HG02885 (cell line): ENCODE data around the gene CDYL2.
A peak's percentile ranks its signal among the peaks of the same experiment; 100 is the strongest.
"Not testable (repeated sequence)": the region's sequence is repeated elsewhere in the genome, so short reads cannot be mapped to it uniquely, and the experiment has no call there.

Source experiments
- ATAC-seq: cut with Tn5 transposase; IDR thresholded peaks from one replicate; pipeline ENCODE4 v1.9.1; 2021; ENCODE audit warnings: mild to moderate bottlenecking; ENCODE audit not compliant: unreplicated experiment, poor library complexity

Gene CDYL2

GRCh38 chr16:80751167-80751566, 53.2 kb downstream of the CDYL2 start:
- no peak for ATAC-seq

GRCh38 chr16:80746231-80746630, 58.2 kb downstream of the CDYL2 start:
- ATAC-seq = no peak

GRCh38 chr16:80744856-80745255, 59.5 kb downstream of the CDYL2 start:
- ATAC-seq = no peak

GRCh38 chr16:80743772-80744171, 60.6 kb downstream of the CDYL2 start:
- no peak for ATAC-seq

- ATAC-seq = no peak
These were observed 61.1 kb downstream of the CDYL2 start for GRCh38 chr16:80743273-80743672.

GRCh38 chr16:80742331-80742730, 62.1 kb downstream of the CDYL2 start:
- ATAC-seq = no peak

GRCh38 chr16:80741724-80742123, 62.7 kb downstream of the CDYL2 start:
- ATAC-seq = no peak

- ATAC-seq = no peak
These were observed 64.9 kb downstream of the CDYL2 start for GRCh38 chr16:80739523-80739922.

- ATAC-seq = no peak
These were observed 65.9 kb downstream of the CDYL2 start for GRCh38 chr16:80738521-80738920.

GRCh38 chr16:80735846-80736245, 68.6 kb downstream of the CDYL2 start:
- ATAC-seq = no peak

- ATAC-seq = no peak
These were observed 71.0 kb downstream of the CDYL2 start for GRCh38 chr16:80733407-80733806.

- no peak for ATAC-seq
These were observed 72.5 kb downstream of the CDYL2 start for GRCh38 chr16:80731915-80732314.

- not testable (repeated sequence) for ATAC-seq
These were observed 77.2 kb downstream of the CDYL2 start for GRCh38 chr16:80727066-80727763.

GRCh38 chr16:80725566-80726162, 78.7 kb downstream of the CDYL2 start:
- no peak for ATAC-seq

GRCh38 chr16:80723981-80724380, 80.4 kb downstream of the CDYL2 start:
- no peak for ATAC-seq

GRCh38 chr16:80723091-80723490, 81.3 kb downstream of the CDYL2 start:
- no peak for ATAC-seq

GRCh38 chr16:80720804-80721371, 83.5 kb downstream of the CDYL2 start:
- ATAC-seq = peak; percentile 57

- ATAC-seq = peak; percentile 61
These were observed 84.8 kb downstream of the CDYL2 start for GRCh38 chr16:80719573-80719972.

GRCh38 chr16:80718480-80719220, 85.7 kb downstream of the CDYL2 start:
- no peak for ATAC-seq

GRCh38 chr16:80717611-80718010, 86.8 kb downstream of the CDYL2 start:
- ATAC-seq = no peak

- no peak for ATAC-seq
These were observed 87.7 kb downstream of the CDYL2 start for GRCh38 chr16:80716564-80717139.
